K562 (cell line): Measurements from ENCODE around the gene KLRC4. TPM values are rescaled to one million over a fixed set of nuclear protein-coding genes. Genes with fewer than 3 reads are reported as not detected.

Experiments
- ATAC-seq: fragments of 200-7000 bp; cut with Tn5 transposase; 3 replicates; pipeline ENCODE4 v1.9.1; 2020; ENCODE audit warnings: moderate library complexity
- BruUV-seq: library from RNA; stranded (reverse); fragments of 400-500 nt; replicated peaks from 2 replicates; lab custom pipeline; 2021; lab: Mats Ljungman, UMichigan
- CTCF ChIA-PET: fragments of 300-600 bp; formaldehyde crosslinking; extraction: SDS; loops from one replicate; lab custom pipeline; 2021; ENCODE audit warnings: low intra/inter-chr PET ratio; lab: Yijun Ruan, JAX
- POLR2A ChIA-PET: fragments of 300-600, 350-650 bp; sonication (Branson Sonifier 250); formaldehyde crosslinking; extraction: SDS; loops from one replicate; lab custom pipeline; 2021; ENCODE audit warnings: antibody characterized with exemption, inconsistent platforms; lab: Yijun Ruan, JAX
- DNase-seq, 4 experiments: peaks; one replicate each; pipeline versions ENCODE4 v3.0.0 to v3.0.0-alpha.2; 2011 to 2018; ENCODE audit warnings: low spot score in 3 of 4, mixed read lengths in 3 of 4; ENCODE audit errors: extremely low read depth in 1 of 4
- FAIRE-seq: peaks from 2 replicates; lab custom pipeline; 2011; peaks lifted over from hg19 to GRCh38; lab: Jason Lieb, UNC
- H2AFZ ChIP-seq: 2 replicates; pipeline ENCODE4 v1.6.0; 2011; ENCODE audit warnings: low read depth, low read length, control low read depth, inconsistent platforms
- H3K27ac ChIP-seq: fragments of 200-600 bp; 3 replicates; pipeline ENCODE4 v1.8.0; 2011; ENCODE audit warnings: low read depth, mild to moderate bottlenecking, control low read depth, inconsistent platforms, low read length, moderate library complexity, mixed read lengths; ENCODE audit errors: extremely low read depth
- H3K27me3 ChIP-seq, 2 experiments: fragments of 300-600 bp in 1 of 2; 2 replicates in 1 of 2; 3 replicates in 1 of 2; pipeline versions ENCODE4 v1.6.0 to v1.8.0; 2011; ENCODE audit warnings: inconsistent platforms in 2 of 2, low read length in 2 of 2, mild to moderate bottlenecking in 1 of 2, mixed read lengths in 1 of 2, moderate library complexity in 1 of 2; ENCODE audit not compliant: control insufficient read depth in 2 of 2, insufficient read depth in 2 of 2
- H3K36me3 ChIP-seq: fragments of 300-600 bp; 3 replicates; pipeline ENCODE4 v1.8.0; 2011; ENCODE audit warnings: mild to moderate bottlenecking, low read length, inconsistent platforms; ENCODE audit not compliant: control insufficient read depth, insufficient read depth
- H3K4me1 ChIP-seq, 2 experiments: fragments of 200-600 bp in 1 of 2; replicated peaks in 1 of 2; 2 replicates in 1 of 2; 3 replicates in 1 of 2; pipeline versions ENCODE4 v1.5.1 to v1.8.0; 2011; ENCODE audit warnings: inconsistent platforms in 2 of 2, low read length in 2 of 2, mild to moderate bottlenecking in 1 of 2, mixed read lengths in 1 of 2, moderate library complexity in 1 of 2; ENCODE audit not compliant: control insufficient read depth in 2 of 2, insufficient read depth in 2 of 2
- H3K4me2 ChIP-seq: 2 replicates; pipeline ENCODE4 v1.6.1; 2011; ENCODE audit warnings: low read length, control low read depth, inconsistent platforms, mixed read lengths; ENCODE audit not compliant: insufficient read depth
- H3K4me3 ChIP-seq: fragments of 200-600 bp; sonication (generic), shearing (Covaris generic); 2 replicates; pipeline ENCODE4 v1.5.1; 2016; ENCODE audit warnings: control low read depth, inconsistent platforms
- H3K79me2 ChIP-seq: fragments of 200-600 bp; 3 replicates; pipeline ENCODE4 v1.8.0; 2011; ENCODE audit warnings: low read length, inconsistent platforms; ENCODE audit not compliant: control insufficient read depth, insufficient read depth
- H3K9ac ChIP-seq, 2 experiments: 2 replicates each; pipeline versions ENCODE4 v1.6.0 to v1.6.1; 2011; ENCODE audit warnings: low read depth in 2 of 2, low read length in 2 of 2, control low read depth in 1 of 2, inconsistent platforms in 1 of 2, mild to moderate bottlenecking in 1 of 2, mixed read lengths in 1 of 2; ENCODE audit not compliant: insufficient read depth in 1 of 2
- H3K9me1 ChIP-seq: one replicate; pipeline ENCODE4 v1.6.0; 2011; ENCODE audit warnings: inconsistent platforms, mild to moderate bottlenecking, low read length, moderate library complexity; ENCODE audit not compliant: control insufficient read depth, insufficient read depth
- H3K9me3 ChIP-seq: replicated peaks from 2 replicates; pipeline ENCODE4 v1.5.1; 2011; ENCODE audit warnings: low read depth, low read length, inconsistent platforms; ENCODE audit not compliant: control insufficient read depth, insufficient read depth
- H4K20me1 ChIP-seq: replicated peaks from 2 replicates; pipeline ENCODE4 v1.6.1; 2011; ENCODE audit warnings: low read length, inconsistent platforms, mixed read lengths; ENCODE audit not compliant: control insufficient read depth, insufficient read depth
- C11orf30 ChIP-seq: fragments of 450-650 bp; IDR thresholded peaks from 2 replicates; pipeline ENCODE4 v1.6.1; 2016; ENCODE audit warnings: low read depth, mild to moderate bottlenecking
- CBFA2T3 ChIP-seq: fragments of 450-650 bp; IDR thresholded peaks from 2 replicates; pipeline ENCODE4 v1.6.1; 2017
- CHD2 ChIP-seq: IDR thresholded peaks from 2 replicates; pipeline ENCODE4 v1.6.1; 2011; ENCODE audit warnings: low read depth, low read length
- DDX20 ChIP-seq: fragments of 450-650 bp; IDR thresholded peaks from 2 replicates; pipeline ENCODE4 v1.6.1; 2016; ENCODE audit warnings: missing genetic modification characterization, low read depth, mild to moderate bottlenecking, missing compliant biosample characterization, moderate library complexity
- DEAF1 ChIP-seq: fragments of 450-650 bp; formaldehyde crosslinking; IDR thresholded peaks from 2 replicates; pipeline ENCODE4 v1.4.0; 2020; ENCODE audit warnings: mild to moderate bottlenecking, moderate library complexity
- HEY1 ChIP-seq: fragments of 250-450 bp; sonication (Bioruptor Pico); IDR thresholded peaks from 2 replicates; pipeline ENCODE4 v1.5.0; 2020; ENCODE audit warnings: mild to moderate bottlenecking, moderate library complexity, borderline replicate concordance
- KLF1 ChIP-seq: fragments of 450-650 bp; IDR thresholded peaks from 2 replicates; pipeline ENCODE4 v1.6.1; 2016; ENCODE audit warnings: missing genetic modification characterization, missing compliant biosample characterization
- KLF16 ChIP-seq: IDR thresholded peaks from 2 replicates; pipeline ENCODE4 v1.6.1; 2016; ENCODE audit warnings: antibody characterized with exemption
- MCM2 ChIP-seq: fragments of 450-650 bp; IDR thresholded peaks from 2 replicates; pipeline ENCODE4 v1.6.1; 2017; ENCODE audit warnings: low read depth, mild to moderate bottlenecking
- NCOA4 ChIP-seq: fragments of 450-650 bp; IDR thresholded peaks from 2 replicates; pipeline ENCODE4 v1.6.1; 2018; ENCODE audit warnings: mild to moderate bottlenecking; ENCODE audit not compliant: partially characterized antibody
- RB1 ChIP-seq: fragments of 450-650 bp; IDR thresholded peaks from 2 replicates; pipeline ENCODE4 v1.6.1; 2017; ENCODE audit warnings: low read depth, mild to moderate bottlenecking
- SAP30 ChIP-seq: fragments of 200-600 bp; sonication (generic); IDR thresholded peaks from 2 replicates; pipeline ENCODE4 v1.6.1; 2012; ENCODE audit warnings: borderline replicate concordance, low read depth, mild to moderate bottlenecking, moderate library complexity, low read length, control low read depth, inconsistent platforms; ENCODE audit not compliant: insufficient read depth, poor library complexity, severe bottlenecking
- SMARCA5 ChIP-seq: fragments of 450-650 bp; IDR thresholded peaks from 2 replicates; pipeline ENCODE4 v1.6.1; 2016
- TFAM ChIP-seq: fragments of 250-450 bp; sonication (Bioruptor Pico); conservative IDR thresholded peaks from 2 replicates; pipeline ENCODE4 v1.5.0; 2021; ENCODE audit warnings: mild to moderate bottlenecking, moderate library complexity
- YY1 ChIP-seq, 3 experiments: IDR thresholded peaks; 2 replicates each; pipeline ENCODE4 v1.6.1; 2011; ENCODE audit warnings: low read length in 2 of 3, mild to moderate bottlenecking in 2 of 3, moderate library complexity in 2 of 3, borderline replicate concordance in 1 of 3, control low read depth in 1 of 3, low read depth in 1 of 3; ENCODE audit not compliant: insufficient read depth in 3 of 3, insufficient replicate concordance in 2 of 3, control insufficient read depth in 1 of 3, insufficient read length in 1 of 3; ENCODE audit errors: extremely low read depth in 1 of 3
- ZBTB11 ChIP-seq, 3 experiments: fragments of 200-800 bp in 1 of 3; fragments of 250-450 bp in 1 of 3; fragments of 450-650 bp in 1 of 3; sonication (Bioruptor Pico) in 1 of 3; sonication (Bioruptor generic) in 1 of 3; formaldehyde crosslinking in 1 of 3; IDR thresholded peaks; 2 replicates each; pipeline versions ENCODE4 v1.6.1 to v1.8.0; 2016 to 2022; ENCODE audit warnings: mild to moderate bottlenecking in 2 of 3, missing genetic modification characterization in 2 of 3, missing compliant biosample characterization in 1 of 3, moderate library complexity in 1 of 3
- WGBS: fragments of 100-300 bp; shearing (Covaris generic); methylation state at CpG from one replicate; pipeline ENCODE4 v1.1.6; 2016; ENCODE audit warnings: low coverage, mixed read lengths; ENCODE audit not compliant: insufficient coverage; ENCODE audit errors: missing lambda C conversion rate; 5-methylcytosine and 5-hydroxymethylcytosine counted together
- in situ Hi-C: fragments of 300-500 bp; cut with MboI; formaldehyde crosslinking; loops from 4 replicates; pipeline ENCODE4 v1.15.0; 2018; ENCODE audit warnings: inconsistent platforms, mixed read lengths
- intact Hi-C: fragments of 100-400 bp; cut with micrococcal nuclease; formaldehyde crosslinking; loops from 2 replicates; pipeline ENCODE4 v1.14.2; 2022
- polyA plus RNA-seq, 8 experiments: library from polyadenylated mRNA; depleted of rRNA in 4 of 8; stranded (reverse) in 5 of 8; unstranded in 3 of 8; fragments of >200 nt; fragmentation: Nextera tagmentation in 2 of 8; fragmentation: Illumina TruSeq in 1 of 8; extraction: Ambion mirVana in 2 of 8; extraction: Trizol in 1 of 8; gene quantifications; 2 replicates each; pipeline versions ENCODE4 v1.2.1 to v1.2.3, GENCODE V29; 2011 to 2014; ENCODE audit warnings: inconsistent platforms in 1 of 8, missing spikeins in 1 of 8
- total RNA-seq, 7 experiments: library from RNA; depleted of rRNA in 6 of 7; stranded (reverse); fragments of >200 nt in 6 of 7; fragmentation: Illumina TruSeq in 2 of 7; extraction: Trizol in 2 of 7; gene quantifications; 2 replicates each; pipeline versions ENCODE4 v1.2.1 to v1.2.3, GENCODE V29; 2011 to 2021; ENCODE audit warnings: low replicate concordance in 1 of 7

KLRC4 gene
- total and polyA plus RNA-seq, 9 of the 15 experiments (the other 6 are each of a cell fraction or from before 2014, with no cell fraction given) = 0.17 TPM; not detected in 8

- Histone ChIP-seq H3K27me3 (no peaks in the 10 kb centered on the region), H4K20me1 (no peaks in the 10 kb centered on the region), H3K9ac (peak overlapping the region; percentile 91 to 92; a peak in 3 of 4 replicates), H3K9me3 (peaks cover 6% of the 10 kb centered on the region), H3K36me3 (no peaks in the 10 kb centered on the region; the same call in 2 of the 3 replicates), H2AFZ (peak overlapping the region; percentile 91), H3K27ac (peak overlapping the region; percentile 99), H3K4me1 (peaks cover 2 to 24% of the 10 kb centered on the region in 2 experiments; a peak in 4 of 5 replicates), H3K4me3 (peak overlapping the region; percentile 65), H3K79me2 (peaks cover 31% of the 10 kb centered on the region), H3K4me2 (peak overlapping the region; percentile 97), H3K9me1 (no peaks in the 10 kb centered on the region)
- intact Hi-C loops = no loop called here
- FAIRE-seq = peak; percentile 68
- CTCF ChIA-PET = no interaction called here
- DNase-seq = peak in 2 of 4 experiments; percentile 50 to 73
- POLR2A ChIA-PET = interaction anchor here (0.6 to 0.9 kb wide), 3 partner anchors 17 to 777 kb away, joined by 3 to 4 read pairs (median 4); no protein-coding TSS in a partner anchor
- 2% methylated on average over 15 of the region's 15 CpGs for WGBS
- in situ Hi-C loops = no loop called here
- peak; percentile 64 for ATAC-seq
- BruUV-seq = no TSS peak
- TF ChIP-seq NCOA4 (no peak), TFAM (CRISPR knock-in tag) (no peak), C11orf30 (no peak), ZBTB11 (CRISPR knock-in tag; IDR thresholded peaks at IDR 0.05) (0 out of 6 replicates have a peak, but pooled peaks of 1 of the 3 experiments have one; percentile 8), MCM2 (no peak), KLF1 (tag) (no peak), KLF16 (no peak), DEAF1 (CRISPR knock-in tag) (no peak), SMARCA5 (no peak), RB1 (no peak), HEY1 (CRISPR knock-in tag) (no peak), DDX20 (tag) (no peak), CHD2 (no peak), YY1 (IDR thresholded peaks at IDR 0.05; ENCODE audit: borderline replicate concordance in 1 of 3, control insufficient read depth in 1 of 3, extremely low read depth in 1 of 3, insufficient read depth in 3 of 3, insufficient read length in 1 of 3, insufficient replicate concordance in 2 of 3, low read depth in 1 of 3, low read length in 2 of 3) (no peak), SAP30 (peak; percentile 62), CBFA2T3 (no peak)
Measured at GRCh38 chr12:10364815-10365622, 44.5 kb downstream of the KLRC4 start.
